Placental pericyte (primary cell): ENCODE data around the gene NKAIN4. TPM values are rescaled to one million over a fixed set of nuclear protein-coding genes. Genes with fewer than 3 reads are reported as not detected.

Experiments
- small RNA-seq: library from RNA; depleted of rRNA; stranded (forward); fragments of <200 nt; gene quantifications from one replicate; pipeline ENCODE3, GENCODE V24; 2012; ENCODE audit warnings: low replicate concordance
- total RNA-seq: library from RNA; depleted of rRNA; stranded (reverse); fragments of >200 nt; gene quantifications from 2 replicates; pipeline ENCODE4 v1.2.3, GENCODE V29; 2012

Gene NKAIN4
- total RNA-seq, result 0.57 and 1.1 TPM in 2 replicates

DNA sequence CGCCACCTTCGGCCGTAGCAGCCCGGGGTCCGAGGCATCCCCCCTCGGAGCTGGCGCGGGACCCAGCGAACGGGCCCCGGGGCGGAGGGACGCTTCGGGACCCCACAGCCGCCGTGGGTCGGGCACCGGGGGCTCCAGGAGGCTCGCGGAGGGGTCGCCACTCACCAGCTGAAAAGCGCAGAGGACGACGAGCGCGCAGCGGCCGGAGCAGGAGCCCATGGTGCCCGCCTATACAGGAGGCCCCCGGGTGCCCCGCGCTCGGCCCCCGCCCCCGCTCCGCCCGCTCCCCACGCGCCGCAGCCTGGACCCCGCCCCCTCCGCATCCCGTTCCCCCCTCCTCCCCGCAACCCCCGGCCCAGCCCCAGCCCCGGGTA is at the start of gene NKAIN4:
Gene NKAIN4 (minus strand): TSS at position 232 of the 374 bp plus-strand sequence. CDS start 13 bp downstream, at position 219.

DNA sequence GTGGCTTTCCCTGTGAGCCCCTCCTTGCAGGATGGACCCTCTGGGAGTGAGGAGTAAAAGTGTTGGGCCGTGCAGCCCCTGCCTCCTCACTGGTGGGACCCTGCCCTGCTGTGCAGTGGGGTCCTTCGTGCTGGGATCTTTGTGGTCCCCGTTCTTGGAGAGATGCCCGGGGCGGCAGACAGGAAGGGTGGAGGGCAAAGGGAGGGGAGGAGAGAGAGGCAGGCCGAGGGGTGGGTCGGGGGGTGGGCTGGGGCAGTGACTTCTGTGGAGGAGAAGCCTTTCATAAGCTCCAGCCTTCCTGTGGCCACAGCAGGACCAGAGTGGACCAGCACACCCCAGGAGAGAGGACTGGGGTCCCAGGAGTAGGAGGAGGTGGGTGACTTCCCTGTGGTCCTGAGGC is 38.6 kb upstream of the NKAIN4 start, which contains the start of gene COL20A1:
Gene COL20A1 (plus strand): TSS at position 283 of the 400 bp plus-strand sequence. CDS start 1,922 bp downstream, outside the sequence.

GRCh38 chr20:63272105-63273058 is 18.1 kb upstream of the NKAIN4 start, which contains the start of gene ARFGAP1:
ARFGAP1 (plus strand) TSS chr20:63272813; CDS start chr20:63275581, 2,768 bp downstream.

DNA sequence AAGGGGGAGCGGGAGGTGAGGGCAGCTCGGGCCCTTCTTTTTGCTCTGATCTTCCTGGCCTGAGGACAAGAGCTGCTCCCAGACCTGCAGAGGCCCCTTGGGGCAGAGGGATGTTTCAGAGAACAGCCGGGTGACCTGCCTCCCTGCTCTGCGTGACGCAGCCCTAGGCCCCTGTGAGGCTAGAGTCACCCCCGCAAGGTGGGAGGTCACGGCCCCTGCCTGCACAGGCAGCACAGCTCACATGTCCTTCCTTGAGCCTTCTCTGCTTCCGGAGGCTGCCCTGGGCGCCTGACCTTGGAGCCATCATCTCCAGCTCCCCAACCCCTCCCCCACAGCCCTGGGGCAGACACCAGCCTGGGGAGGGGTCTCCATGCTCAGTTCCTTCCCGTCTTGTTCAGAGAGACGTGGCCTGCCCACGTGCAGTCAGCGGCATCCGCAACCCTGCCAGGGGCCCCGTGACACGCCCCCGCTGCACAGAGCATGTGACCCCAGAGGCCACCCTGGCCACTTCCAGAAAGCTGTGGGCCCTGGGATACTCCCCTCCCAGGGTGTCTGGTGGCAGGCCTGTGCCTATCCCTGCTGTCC is 18.8 kb downstream of the NKAIN4 start, which contains the start of gene BIRC7:
Gene BIRC7 (plus strand): TSS at position 507 of the 585 bp plus-strand sequence. CDS start 192 bp downstream, outside the sequence.

DNA sequence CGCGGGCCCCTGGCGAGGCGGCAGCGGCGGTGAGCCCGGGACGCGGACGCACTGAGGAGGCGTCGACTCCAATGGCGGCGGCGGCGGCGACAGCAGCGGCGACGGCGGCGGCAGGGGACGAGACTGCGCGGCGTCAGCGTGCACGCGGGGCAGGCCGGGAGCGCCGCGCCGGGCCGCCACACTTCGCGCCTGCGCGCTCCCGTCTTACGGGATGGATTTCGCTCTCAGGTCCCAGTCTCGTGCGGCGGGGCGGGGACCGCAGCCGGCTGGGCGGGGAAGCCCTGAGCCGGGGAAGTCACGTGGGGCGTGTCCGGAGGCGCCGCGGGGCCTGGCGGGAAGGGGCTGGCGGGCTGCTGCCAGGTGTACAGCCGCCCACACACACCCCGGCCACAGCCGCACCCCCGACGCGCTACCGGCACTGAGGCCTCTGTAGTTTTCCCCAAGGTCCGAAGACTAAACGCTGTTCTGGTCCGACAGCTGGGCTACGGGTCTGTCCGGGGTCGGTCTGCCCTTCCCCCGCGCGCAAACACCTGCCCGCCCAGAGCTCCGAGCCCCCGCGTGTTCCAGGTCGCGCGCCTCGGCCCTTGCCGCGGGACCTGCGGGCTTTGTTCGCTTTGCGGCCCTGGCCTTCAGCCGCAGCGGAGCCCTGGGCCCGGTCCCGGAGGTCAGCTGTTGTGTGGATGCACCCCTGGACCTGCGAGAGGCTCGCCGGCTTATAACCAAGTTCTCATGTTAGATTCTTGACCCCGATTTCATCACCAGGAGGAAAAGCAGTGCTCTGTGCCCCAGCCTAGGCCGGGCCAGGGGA is 38.0 kb downstream of the NKAIN4 start, which contains the start of gene YTHDF1:
Gene YTHDF1 (minus strand): TSS at position 91 of the 808 bp plus-strand sequence. CDS start 239 bp downstream, outside the sequence.

Small RNA genes within 50 kb of the gene (small RNA-seq; reads per million reads assigned to genes)
- gene MIR3196, result not detected
- 0.23 reads per million for gene MIR4326

Other genes starting within 250 kb of the NKAIN4 start
- not detected in 2 replicates for gene BHLHE23, start 247.5 kb downstream of the NKAIN4 start, total RNA-seq
- gene YTHDF1, start 38.3 kb downstream of the NKAIN4 start, total RNA-seq, result 26.9 and 32.8 TPM in 2 replicates
- gene BIRC7, start 18.6 kb downstream of the NKAIN4 start, total RNA-seq, result 0.29 and 1.3 TPM in 2 replicates
- 119 and 130 TPM in 2 replicates for gene ARFGAP1, start 18.4 kb upstream of the NKAIN4 start, total RNA-seq
- gene COL20A1, start 38.7 kb upstream of the NKAIN4 start, total RNA-seq, result not detected in 2 replicates
- not detected in 2 replicates for gene CHRNA4, start 106.9 kb upstream of the NKAIN4 start, total RNA-seq
- gene KCNQ2, start 218.2 kb upstream of the NKAIN4 start, total RNA-seq, result not detected in 2 replicates
- gene EEF1A2, start 244.6 kb upstream of the NKAIN4 start, total RNA-seq, result 1.3 and 4.6 TPM in 2 replicates